Esophagus squamous epithelium (tissue), 4 donors: ENCODE measurements around the gene HOXD4.

ENCODE experiments used
- POLR2A ChIP-seq, 4 donors: fragments of 450-650 bp; IDR thresholded peaks; one replicate each; pipeline ENCODE4 v1.6.1; 2017; ENCODE audit warnings: antibody characterized with exemption in 4 of 4, mild to moderate bottlenecking in 4 of 4, moderate library complexity in 3 of 4
- TF ChIP-seq, protein P1 (sequence below), 6 experiments: fragments of 450-650 bp in 4 of 6; fragments of 200-600 bp in 2 of 6; sonication (generic) in 2 of 6; IDR thresholded peaks; one replicate each; pipeline ENCODE4 v1.5.1; 2016 to 2019; ENCODE audit warnings: antibody characterized with exemption in 6 of 6, mild to moderate bottlenecking in 4 of 6, moderate library complexity in 4 of 6

DNA sequence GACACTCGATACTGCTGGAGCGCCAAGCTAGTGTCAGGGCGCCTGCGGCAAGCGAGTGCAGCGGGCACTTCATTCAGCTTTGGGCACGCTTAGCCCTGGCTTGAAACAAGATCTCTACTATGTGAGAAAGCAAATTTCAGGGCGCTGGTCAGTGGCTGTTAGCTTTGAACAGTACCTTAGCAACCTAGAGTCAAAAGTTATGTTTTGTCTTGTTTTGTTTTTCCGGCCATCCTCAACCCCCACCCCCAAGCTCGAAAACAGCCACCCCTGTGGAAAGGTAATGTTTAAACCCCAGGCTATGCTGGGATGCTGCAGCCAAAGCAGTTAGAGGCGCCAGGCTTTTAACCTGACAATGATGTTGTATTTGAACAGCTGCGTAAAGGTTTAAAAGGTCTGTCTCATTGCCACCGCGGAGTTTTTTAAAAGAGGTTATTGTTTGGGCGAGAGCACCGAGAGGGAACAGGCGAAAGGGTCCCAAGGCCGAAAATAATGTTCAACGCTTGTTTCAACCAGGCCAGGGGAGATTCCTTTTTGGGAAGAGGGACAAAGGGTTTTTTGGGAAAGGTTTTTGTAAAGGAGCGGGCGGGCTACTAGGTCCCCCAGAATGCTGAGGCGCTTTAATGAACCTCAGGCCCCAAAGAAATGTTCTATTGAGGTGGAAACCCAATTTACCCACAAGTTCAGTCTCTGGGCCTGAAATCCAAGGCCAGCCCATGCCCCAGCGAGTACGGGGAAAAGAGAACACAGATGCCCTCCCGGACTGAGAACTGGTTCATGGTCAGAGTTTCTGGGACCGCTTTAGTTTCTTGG is 37.0 kb upstream of the HOXD4 start:
- TF ChIP-seq POLR2A (IDR thresholded peaks at IDR 0.05) = no peak
- TF ChIP-seq, protein P1, sequence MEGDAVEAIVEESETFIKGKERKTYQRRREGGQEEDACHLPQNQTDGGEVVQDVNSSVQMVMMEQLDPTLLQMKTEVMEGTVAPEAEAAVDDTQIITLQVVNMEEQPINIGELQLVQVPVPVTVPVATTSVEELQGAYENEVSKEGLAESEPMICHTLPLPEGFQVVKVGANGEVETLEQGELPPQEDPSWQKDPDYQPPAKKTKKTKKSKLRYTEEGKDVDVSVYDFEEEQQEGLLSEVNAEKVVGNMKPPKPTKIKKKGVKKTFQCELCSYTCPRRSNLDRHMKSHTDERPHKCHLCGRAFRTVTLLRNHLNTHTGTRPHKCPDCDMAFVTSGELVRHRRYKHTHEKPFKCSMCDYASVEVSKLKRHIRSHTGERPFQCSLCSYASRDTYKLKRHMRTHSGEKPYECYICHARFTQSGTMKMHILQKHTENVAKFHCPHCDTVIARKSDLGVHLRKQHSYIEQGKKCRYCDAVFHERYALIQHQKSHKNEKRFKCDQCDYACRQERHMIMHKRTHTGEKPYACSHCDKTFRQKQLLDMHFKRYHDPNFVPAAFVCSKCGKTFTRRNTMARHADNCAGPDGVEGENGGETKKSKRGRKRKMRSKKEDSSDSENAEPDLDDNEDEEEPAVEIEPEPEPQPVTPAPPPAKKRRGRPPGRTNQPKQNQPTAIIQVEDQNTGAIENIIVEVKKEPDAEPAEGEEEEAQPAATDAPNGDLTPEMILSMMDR (IDR thresholded peaks at IDR 0.05) = no peak
